Liver (tissue), 9 donors: ENCODE measurements around the gene CNR2. TPM values are rescaled to one million over a fixed set of nuclear protein-coding genes. Genes with fewer than 3 reads are reported as not detected.

ENCODE experiments used
- DNase-seq: peaks from one replicate; pipeline ENCODE4 v3.0.0-alpha.2; 2017; ENCODE audit warnings: low spot score
- H3K27ac ChIP-seq, 2 donors: one replicate each; pipeline ENCODE4 v1.7.0; 2013; ENCODE audit warnings: inconsistent platforms in 2 of 2, low read length in 2 of 2, control low read depth in 1 of 2, low read depth in 1 of 2, mild to moderate bottlenecking in 1 of 2
- H3K27me3 ChIP-seq, 4 donors: one replicate each; pipeline versions ENCODE4 v1.6.1 to v1.7.0; 2013; ENCODE audit warnings: low read length in 3 of 4, inconsistent platforms in 1 of 4, mild to moderate bottlenecking in 1 of 4, moderate library complexity in 1 of 4; ENCODE audit not compliant: control insufficient read depth in 4 of 4, insufficient read depth in 4 of 4
- H3K36me3 ChIP-seq, 4 donors: one replicate each; pipeline versions ENCODE4 v1.6.1 to v1.7.0; 2013; ENCODE audit warnings: low read length in 3 of 4, mild to moderate bottlenecking in 3 of 4, low read depth in 1 of 4, moderate library complexity in 1 of 4; ENCODE audit not compliant: control insufficient read depth in 4 of 4, insufficient read depth in 3 of 4
- H3K4me1 ChIP-seq, 4 donors: one replicate each; pipeline versions ENCODE4 v1.6.1 to v1.7.0; 2013; ENCODE audit warnings: low read length in 3 of 4, mild to moderate bottlenecking in 3 of 4, moderate library complexity in 1 of 4; ENCODE audit not compliant: control insufficient read depth in 4 of 4, insufficient read depth in 4 of 4
- H3K4me3 ChIP-seq, 3 donors: one replicate each; pipeline versions ENCODE4 v1.6.1 to v1.7.0; 2013; ENCODE audit warnings: low read length in 3 of 3, control low read depth in 1 of 3, low read depth in 1 of 3, mild to moderate bottlenecking in 1 of 3
- H3K9ac ChIP-seq, 2 donors: one replicate each; pipeline ENCODE4 v1.7.0; 2013; ENCODE audit warnings: low read length in 2 of 2, mild to moderate bottlenecking in 2 of 2, moderate library complexity in 2 of 2, control low read depth in 1 of 2, low read depth in 1 of 2
- H3K9me3 ChIP-seq, 4 donors: one replicate each; pipeline versions ENCODE4 v1.6.1 to v1.7.0; 2013; ENCODE audit warnings: low read length in 3 of 4; ENCODE audit not compliant: control insufficient read depth in 4 of 4
- ATF3 ChIP-seq: IDR thresholded peaks from 2 replicates; pipeline ENCODE4 v1.6.1; 2016; ENCODE audit warnings: antibody characterized with exemption
- EGR1 ChIP-seq, 2 donors: IDR thresholded peaks; 2 replicates each; pipeline ENCODE4 v1.6.1; 2016 to 2018; ENCODE audit warnings: antibody characterized with exemption in 2 of 2, low read depth in 2 of 2
- FOXA1 ChIP-seq: IDR thresholded peaks from 2 replicates; pipeline ENCODE4 v1.6.1; 2016; ENCODE audit warnings: antibody characterized with exemption
- FOXA2 ChIP-seq: IDR thresholded peaks from 2 replicates; pipeline ENCODE4 v1.6.1; 2016; ENCODE audit warnings: antibody characterized with exemption
- GABPA ChIP-seq, 2 donors: IDR thresholded peaks in 1 of 2; conservative IDR thresholded peaks in 1 of 2; 2 replicates each; pipeline ENCODE4 v1.6.1; 2016; ENCODE audit warnings: antibody characterized with exemption in 2 of 2, mild to moderate bottlenecking in 1 of 2, moderate library complexity in 1 of 2
- HNF4A ChIP-seq, 2 donors: conservative IDR thresholded peaks; 2 replicates each; pipeline ENCODE4 v1.6.1; 2016; ENCODE audit warnings: antibody characterized with exemption in 2 of 2, mild to moderate bottlenecking in 2 of 2
- HNF4G ChIP-seq: IDR thresholded peaks from 2 replicates; pipeline ENCODE4 v1.6.1; 2016; ENCODE audit warnings: antibody characterized with exemption
- JUND ChIP-seq, 2 donors: IDR thresholded peaks; 2 replicates each; pipeline ENCODE4 v1.6.1; 2016; ENCODE audit warnings: antibody characterized with exemption in 2 of 2
- MAX ChIP-seq: IDR thresholded peaks from 2 replicates; pipeline ENCODE4 v1.6.1; 2016; ENCODE audit warnings: antibody characterized with exemption
- NR2F2 ChIP-seq: IDR thresholded peaks from 2 replicates; pipeline ENCODE4 v1.6.1; 2016; ENCODE audit warnings: antibody characterized with exemption
- REST ChIP-seq: IDR thresholded peaks from 2 replicates; pipeline ENCODE4 v1.6.1; 2016; ENCODE audit warnings: antibody characterized with exemption, mild to moderate bottlenecking
- RXRA ChIP-seq, 2 donors: IDR thresholded peaks; 2 replicates each; pipeline ENCODE4 v1.6.1; 2017 to 2018; ENCODE audit warnings: antibody characterized with exemption in 2 of 2, mild to moderate bottlenecking in 1 of 2
- SP1 ChIP-seq: IDR thresholded peaks from 2 replicates; pipeline ENCODE4 v1.6.1; 2018; ENCODE audit warnings: antibody characterized with exemption, mild to moderate bottlenecking
- TAF1 ChIP-seq: conservative IDR thresholded peaks from 2 replicates; pipeline ENCODE4 v1.6.1; 2016; ENCODE audit warnings: antibody characterized with exemption, mild to moderate bottlenecking
- YY1 ChIP-seq: IDR thresholded peaks from 2 replicates; pipeline ENCODE4 v1.6.1; 2016; ENCODE audit warnings: antibody characterized with exemption, mild to moderate bottlenecking
- WGBS: extraction: QIAGEN DNeasy Blood & Tissue Kit; methylation state at CpG from one replicate; pipeline ENCODE4 v1.1.7; 2013; 5-methylcytosine and 5-hydroxymethylcytosine counted together
- polyA plus RNA-seq, 2 donors: library from polyadenylated mRNA; stranded (reverse) in 1 of 2; unstranded in 1 of 2; fragments of 200-250 nt in 1 of 2; fragments of >200 nt in 1 of 2; fragmentation: Nextera tagmentation in 1 of 2; extraction: Ambion mirVana in 1 of 2; gene quantifications; one replicate each; pipeline versions ENCODE4 v1.2.1 to v1.2.3, GENCODE V29; 2013 to 2015
- total RNA-seq, 2 donors: library from RNA; depleted of rRNA; stranded (reverse); fragments of >200 nt; gene quantifications; one replicate each; pipeline ENCODE4 v1.2.3, GENCODE V29; 2014
- TF ChIP-seq, protein P1 (sequence below): IDR thresholded peaks from 2 replicates; pipeline ENCODE4 v1.6.1; 2016; ENCODE audit warnings: antibody characterized with exemption
- TF ChIP-seq, protein P2 (sequence below): fragments of 150-350 bp; IDR thresholded peaks from 2 replicates; pipeline ENCODE4 v1.5.1; 2017; ENCODE audit warnings: improper control_type of control experiment, low read depth, low read length; ENCODE audit not compliant: missing input control
- donor health status: healthy.
- donor health status: healthy.
- donor health status: healthy.
- donor health status: healthy.
- donor health status: healthy.

The CNR2 gene
- total and polyA plus RNA-seq, 4 donors = 0.03 to 0.28 (median 0.09) TPM

- no peaks in the 10 kb centered on the region for H3K4me1 ChIP-seq
- H3K27ac ChIP-seq = no peak overlapping the region
- TF ChIP-seq FOXA2 (no peak), REST (no peak), TAF1 (no peak), JUND (IDR thresholded peaks at IDR 0.05) (no peak), EGR1 (IDR thresholded peaks at IDR 0.05; ENCODE audit: low read depth in 2 of 2) (no peak), GABPA (IDR thresholded peaks at IDR 0.05 in 1 of 2, conservative IDR thresholded peaks at IDR 0.05 in 1 of 2) (no peak), SP1 (no peak), RXRA (IDR thresholded peaks at IDR 0.05) (no peak), MAX (no peak), NR2F2 (no peak), YY1 (no peak), ATF3 (no peak), FOXA1 (no peak), HNF4G (no peak)
- TF ChIP-seq, protein P1, sequence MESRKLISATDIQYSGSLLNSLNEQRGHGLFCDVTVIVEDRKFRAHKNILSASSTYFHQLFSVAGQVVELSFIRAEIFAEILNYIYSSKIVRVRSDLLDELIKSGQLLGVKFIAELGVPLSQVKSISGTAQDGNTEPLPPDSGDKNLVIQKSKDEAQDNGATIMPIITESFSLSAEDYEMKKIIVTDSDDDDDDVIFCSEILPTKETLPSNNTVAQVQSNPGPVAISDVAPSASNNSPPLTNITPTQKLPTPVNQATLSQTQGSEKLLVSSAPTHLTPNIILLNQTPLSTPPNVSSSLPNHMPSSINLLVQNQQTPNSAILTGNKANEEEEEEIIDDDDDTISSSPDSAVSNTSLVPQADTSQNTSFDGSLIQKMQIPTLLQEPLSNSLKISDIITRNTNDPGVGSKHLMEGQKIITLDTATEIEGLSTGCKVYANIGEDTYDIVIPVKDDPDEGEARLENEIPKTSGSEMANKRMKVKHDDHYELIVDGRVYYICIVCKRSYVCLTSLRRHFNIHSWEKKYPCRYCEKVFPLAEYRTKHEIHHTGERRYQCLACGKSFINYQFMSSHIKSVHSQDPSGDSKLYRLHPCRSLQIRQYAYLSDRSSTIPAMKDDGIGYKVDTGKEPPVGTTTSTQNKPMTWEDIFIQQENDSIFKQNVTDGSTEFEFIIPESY = no peak
- TF ChIP-seq, protein P2, sequence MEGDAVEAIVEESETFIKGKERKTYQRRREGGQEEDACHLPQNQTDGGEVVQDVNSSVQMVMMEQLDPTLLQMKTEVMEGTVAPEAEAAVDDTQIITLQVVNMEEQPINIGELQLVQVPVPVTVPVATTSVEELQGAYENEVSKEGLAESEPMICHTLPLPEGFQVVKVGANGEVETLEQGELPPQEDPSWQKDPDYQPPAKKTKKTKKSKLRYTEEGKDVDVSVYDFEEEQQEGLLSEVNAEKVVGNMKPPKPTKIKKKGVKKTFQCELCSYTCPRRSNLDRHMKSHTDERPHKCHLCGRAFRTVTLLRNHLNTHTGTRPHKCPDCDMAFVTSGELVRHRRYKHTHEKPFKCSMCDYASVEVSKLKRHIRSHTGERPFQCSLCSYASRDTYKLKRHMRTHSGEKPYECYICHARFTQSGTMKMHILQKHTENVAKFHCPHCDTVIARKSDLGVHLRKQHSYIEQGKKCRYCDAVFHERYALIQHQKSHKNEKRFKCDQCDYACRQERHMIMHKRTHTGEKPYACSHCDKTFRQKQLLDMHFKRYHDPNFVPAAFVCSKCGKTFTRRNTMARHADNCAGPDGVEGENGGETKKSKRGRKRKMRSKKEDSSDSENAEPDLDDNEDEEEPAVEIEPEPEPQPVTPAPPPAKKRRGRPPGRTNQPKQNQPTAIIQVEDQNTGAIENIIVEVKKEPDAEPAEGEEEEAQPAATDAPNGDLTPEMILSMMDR = no peak
- H3K4me3 ChIP-seq = no peak overlapping the region
- no peak for DNase-seq
- no peaks in the 10 kb centered on the region for H3K27me3 ChIP-seq
- WGBS = 84% methylated on average over 4 of the region's 4 CpGs
- H3K9me3 ChIP-seq = no peaks in the 10 kb centered on the region
- no peak overlapping the region for H3K9ac ChIP-seq
- no peaks in the 10 kb centered on the region for H3K36me3 ChIP-seq
Measured at GRCh38 chr1:23928789-23929188, 15.6 kb upstream of the CNR2 start.

DNA sequence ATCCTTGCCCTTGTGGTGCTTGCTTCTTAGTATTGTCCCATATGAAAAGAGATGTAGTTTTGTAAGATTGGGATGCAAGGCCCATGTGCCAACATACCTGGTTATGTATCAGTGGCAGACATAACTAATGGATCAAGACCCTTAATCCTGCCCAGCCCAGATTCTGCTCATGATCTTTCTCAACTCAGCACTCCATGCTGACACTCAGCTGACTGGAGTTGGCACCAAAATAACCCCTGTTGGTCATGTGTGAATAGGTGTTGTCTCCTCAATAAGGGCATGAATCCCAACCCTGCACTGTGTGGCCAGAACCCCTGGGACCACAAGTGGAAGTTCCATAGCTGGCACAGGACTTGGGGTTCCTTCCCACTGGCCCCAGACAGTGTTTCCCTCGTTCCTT, 13.9 kb upstream of the CNR2 start:
- Histone ChIP-seq H3K9me3 (no peaks in the 10 kb centered on the region), H3K27me3 (no peaks in the 10 kb centered on the region), H3K9ac (no peak overlapping the region), H3K4me1 (no peaks in the 10 kb centered on the region), H3K4me3 (no peak overlapping the region), H3K27ac (no peak overlapping the region), H3K36me3 (no peaks in the 10 kb centered on the region)
- DNase-seq = no peak
- 69% methylated on average over 1 of the region's 1 CpG for WGBS
- TF ChIP-seq EGR1 (IDR thresholded peaks at IDR 0.05; ENCODE audit: low read depth in 2 of 2) (no peak), TAF1 (no peak), HNF4A (conservative IDR thresholded peaks at IDR 0.05) (no peak)
- TF ChIP-seq, protein P2 = no peak
